Common myeloid progenitor, CD34-positive (primary cell): ENCODE results near the gene CALCR.

ENCODE experiments used
- CTCF ChIA-PET: fragments of 350-600 bp; sonication (Branson Sonifier 250); formaldehyde crosslinking; loops from one replicate; lab custom pipeline; 2021; ENCODE audit warnings: antibody characterized with exemption; lab: Charles Lee
- POLR2A ChIA-PET: fragments of 350-600 bp; sonication (Branson Sonifier 250); formaldehyde crosslinking; loops from one replicate; lab custom pipeline; 2021; ENCODE audit warnings: antibody characterized with exemption; lab: Charles Lee
- DNase-seq, 3 donors: peaks; one replicate each; pipeline versions ENCODE4 v3.0.0 to v3.0.0-alpha.2; 2013
- H3K27ac ChIP-seq, 2 experiments: 1 replicate in 1 of 2; 2 replicates in 1 of 2; pipeline ENCODE4 v1.7.0; 2013; ENCODE audit warnings: inconsistent platforms in 2 of 2, low read length in 2 of 2, mild to moderate bottlenecking in 2 of 2, low read depth in 1 of 2, moderate library complexity in 1 of 2; ENCODE audit not compliant: severe bottlenecking in 2 of 2, insufficient read depth in 1 of 2, poor library complexity in 1 of 2
- H3K27me3 ChIP-seq, 5 experiments: replicated peaks in 2 of 5; 1 replicate in 3 of 5; 2 replicates in 2 of 5; pipeline versions ENCODE4 v1.6.1 to v1.7.0; 2013; ENCODE audit warnings: low read length in 4 of 5, mild to moderate bottlenecking in 2 of 5, moderate library complexity in 2 of 5, inconsistent platforms in 1 of 5; ENCODE audit not compliant: insufficient read depth in 5 of 5, control insufficient read depth in 4 of 5
- H3K36me3 ChIP-seq, 4 experiments: 1 replicate in 2 of 4; 2 replicates in 2 of 4; pipeline versions ENCODE4 v1.6.1 to v1.7.0; 2013; ENCODE audit warnings: low read length in 3 of 4, control low read depth in 1 of 4, mild to moderate bottlenecking in 1 of 4; ENCODE audit not compliant: control insufficient read depth in 4 of 4, insufficient read depth in 4 of 4
- H3K4me1 ChIP-seq, 4 experiments: 1 replicate in 3 of 4; 2 replicates in 1 of 4; pipeline versions ENCODE4 v1.6.1 to v1.7.1; 2013; ENCODE audit warnings: low read length in 3 of 4, mild to moderate bottlenecking in 3 of 4, control low read depth in 1 of 4, inconsistent platforms in 1 of 4, moderate library complexity in 1 of 4; ENCODE audit not compliant: control insufficient read depth in 4 of 4, insufficient read depth in 4 of 4; ENCODE audit errors: control extremely low read depth in 1 of 4
- H3K4me3 ChIP-seq, 7 experiments: 1 replicate in 4 of 7; 2 replicates in 3 of 7; pipeline versions ENCODE4 v1.5.1 to v1.7.0; 2013; ENCODE audit warnings: mild to moderate bottlenecking in 7 of 7, low read length in 6 of 7, moderate library complexity in 6 of 7, inconsistent platforms in 2 of 7, low read depth in 2 of 7, control low read depth in 1 of 7; ENCODE audit not compliant: insufficient read depth in 4 of 7, control insufficient read depth in 1 of 7; ENCODE audit errors: extremely low read depth in 1 of 7
- H3K9me3 ChIP-seq, 5 experiments: 1 replicate in 4 of 5; 2 replicates in 1 of 5; pipeline versions ENCODE4 v1.6.1 to v1.7.1; 2013; ENCODE audit warnings: low read length in 4 of 5, mild to moderate bottlenecking in 2 of 5, inconsistent platforms in 1 of 5, low read depth in 1 of 5, moderate library complexity in 1 of 5; ENCODE audit not compliant: control insufficient read depth in 4 of 5, insufficient read depth in 2 of 5; ENCODE audit errors: control extremely low read depth in 1 of 5
- WGBS: methylation state at CpG from one replicate; pipeline ENCODE4 v1.1.5; 2013; ENCODE audit not compliant: insufficient coverage; 5-methylcytosine and 5-hydroxymethylcytosine counted together

The CALCR gene

DNA sequence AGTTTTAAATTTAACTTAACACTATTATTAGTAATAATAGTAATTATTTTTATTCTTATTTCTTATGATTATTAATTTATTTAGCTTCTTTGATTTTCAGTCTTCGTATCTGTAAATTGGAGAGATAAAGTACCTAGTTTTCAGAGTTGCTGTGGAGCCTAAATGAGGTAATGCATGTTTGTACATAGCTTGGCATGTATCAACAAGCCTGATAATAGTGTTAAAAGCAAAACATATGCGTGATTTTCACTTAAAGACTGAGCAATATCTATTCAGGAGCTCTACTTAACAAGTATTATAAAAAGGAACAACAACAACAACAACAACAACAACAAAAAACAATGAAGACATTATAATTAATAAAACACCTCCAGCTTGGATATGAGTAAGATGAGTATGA lies 12.4 kb downstream of the CALCR start:
- DNase-seq: no peak
- Histone ChIP-seq H3K27ac (no peak overlapping the region), H3K36me3 (no peaks in the 10 kb centered on the region), H3K4me1 (peaks cover 0 to 17% (median 11%) of the 10 kb centered on the region in 4 experiments), H3K4me3 (no peak overlapping the region), H3K9me3 (no peaks in the 10 kb centered on the region), H3K27me3 (no peaks in the 10 kb centered on the region)
- CTCF ChIA-PET: interaction anchor here (0.6 to 3.3 kb wide), 5 partner anchors 10 to 874 kb away, joined by 3 to 10 read pairs (median 3); no protein-coding TSS in a partner anchor
- POLR2A ChIA-PET: no interaction called here
- WGBS: no CpG with 5 or more reads among the region's 2 CpGs

GRCh38 chr7:93559639-93560491 lies 14.7 kb downstream of the CALCR start:
- ChIA-PET POLR2A (interaction anchor here (0.7 kb wide), 1 partner anchor 1730 kb away, joined by 5 read pairs; no protein-coding TSS in a partner anchor), CTCF (interaction anchor here (0.5 to 1.6 kb wide), 3 partner anchors 8 to 12 kb away, joined by 3 to 8 read pairs (median 3); no protein-coding TSS in a partner anchor)
- Histone ChIP-seq H3K9me3 (no peaks in the 10 kb centered on the region), H3K4me3 (no peak overlapping the region), H3K27me3 (no peaks in the 10 kb centered on the region), H3K4me1 (peaks cover 0 to 17% (median 11%) of the 10 kb centered on the region in 4 experiments), H3K27ac (peak overlapping the region in 1 of 2 experiments; percentile 40), H3K36me3 (no peaks in the 10 kb centered on the region)
- DNase-seq: peak; percentile 13 to 63 (median 53)
- 100% methylated on average over 1 of the region's 3 CpGs for WGBS

DNA sequence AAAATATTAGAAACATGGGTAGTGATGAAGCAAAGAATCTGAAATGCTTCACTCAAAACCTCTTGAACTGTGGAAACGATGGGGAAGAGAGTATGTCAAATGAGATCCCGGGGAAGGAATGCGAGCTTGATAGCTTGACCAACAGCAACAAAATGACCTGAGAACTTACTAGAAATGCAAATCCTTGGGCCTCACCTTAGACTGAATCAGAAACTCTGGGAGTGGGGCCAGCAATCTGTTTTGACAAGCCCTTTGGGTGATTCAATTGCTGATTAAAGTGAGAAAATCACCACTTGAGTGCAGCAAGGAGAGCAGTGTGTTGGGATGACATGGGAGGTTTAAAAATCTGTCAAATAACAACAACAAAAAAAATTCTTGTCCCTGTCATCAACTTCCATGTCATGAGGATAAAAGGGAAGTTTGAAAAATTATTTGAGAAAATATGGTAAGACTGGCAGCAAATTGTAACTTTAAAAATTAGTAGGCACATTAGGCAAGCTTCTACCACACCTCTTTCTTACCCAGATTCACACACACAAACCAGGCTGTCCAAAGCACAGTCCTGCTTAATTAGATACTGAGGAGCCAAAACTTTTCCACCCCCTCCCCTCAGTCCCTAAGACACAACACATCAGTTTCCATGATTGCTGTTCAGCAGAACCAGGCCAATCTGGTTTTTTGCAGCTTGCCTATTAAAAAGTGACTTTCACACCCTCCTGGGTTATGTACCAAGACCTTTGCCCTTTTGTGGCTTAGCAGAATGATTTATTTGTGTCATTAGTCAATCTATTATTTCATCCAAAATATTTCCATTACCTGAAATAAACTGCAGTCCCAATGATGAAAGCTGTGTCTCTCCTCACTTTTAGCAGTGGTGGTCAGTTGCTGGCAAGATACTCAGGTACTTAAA lies 15.6 kb downstream of the CALCR start:
- Histone ChIP-seq H3K9me3 (no peaks in the 10 kb centered on the region), H3K36me3 (no peaks in the 10 kb centered on the region), H3K4me1 (peaks cover 0 to 17% (median 11%) of the 10 kb centered on the region in 4 experiments), H3K27me3 (no peaks in the 10 kb centered on the region), H3K4me3 (no peak overlapping the region), H3K27ac (no peak overlapping the region)
- DNase-seq: no peak
- no CpG with 5 or more reads among the region's 3 CpGs for WGBS
- ChIA-PET POLR2A (interaction anchor here (0.7 kb wide), 1 partner anchor 1729 kb away, joined by 5 read pairs; no protein-coding TSS in a partner anchor), CTCF (interaction anchor here (0.5 to 1.1 kb wide), 2 partner anchors 11 to 13 kb away, joined by 3 read pairs; no protein-coding TSS in a partner anchor)

DNA sequence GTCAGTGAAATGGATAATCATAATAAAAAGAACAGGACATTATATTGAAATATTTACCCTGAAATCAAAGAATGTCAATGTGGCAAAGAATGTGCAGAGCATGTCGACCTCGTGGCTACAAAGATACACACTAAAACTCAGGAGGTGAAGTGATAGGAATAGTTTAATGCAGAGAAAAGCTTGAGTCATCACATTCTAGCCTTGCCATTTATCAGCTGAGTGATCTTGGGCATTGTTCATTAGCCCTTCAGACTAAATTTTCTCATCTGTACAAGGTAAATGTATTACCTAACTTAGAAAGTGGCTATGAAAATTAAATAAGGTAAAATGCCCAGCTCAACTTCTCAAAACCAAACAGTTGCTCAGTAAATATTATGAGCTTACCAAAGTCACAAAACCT lies 22.6 kb downstream of the CALCR start:
- Histone ChIP-seq H3K27me3 (no peaks in the 10 kb centered on the region), H3K27ac (no peak overlapping the region), H3K36me3 (no peaks in the 10 kb centered on the region), H3K4me1 (no peaks in the 10 kb centered on the region), H3K9me3 (no peaks in the 10 kb centered on the region), H3K4me3 (no peak overlapping the region)
- CTCF ChIA-PET: interaction anchor here (0.7 to 4.0 kb wide), 9 partner anchors 8 to 373 kb away, joined by 3 to 33 read pairs (median 4); no protein-coding TSS in a partner anchor
- WGBS: no CpG with 5 or more reads among the region's 2 CpGs
- DNase-seq: no peak
- POLR2A ChIA-PET: no interaction called here

- CTCF ChIA-PET: interaction anchor here (0.6 to 4.0 kb wide), 13 partner anchors 9 to 372 kb away, joined by 3 to 33 read pairs (median 7); no protein-coding TSS in a partner anchor
Observed at GRCh38 chr7:93551063-93551895, 23.2 kb downstream of the CALCR start.

DNA sequence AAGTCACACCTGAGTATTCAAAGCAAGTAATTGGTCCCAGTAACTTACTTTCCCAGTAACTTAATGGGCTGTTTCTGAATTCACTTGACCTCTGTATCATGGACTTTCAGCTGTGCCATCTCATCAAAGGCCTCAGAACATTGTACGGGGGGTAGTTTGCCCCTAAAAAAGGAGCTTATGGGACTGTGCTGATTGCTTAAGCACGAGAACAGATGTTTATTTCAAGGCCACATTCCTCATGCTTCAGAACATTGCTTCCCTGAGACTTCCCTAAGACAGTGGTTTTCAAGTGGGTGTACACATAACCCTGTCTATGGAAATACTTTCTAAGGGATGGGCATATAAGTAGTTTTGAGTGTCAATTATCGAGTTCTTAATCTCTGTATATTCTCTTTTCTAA lies 26.8 kb downstream of the CALCR start:
- CTCF ChIA-PET: interaction anchor here (0.7 to 2.0 kb wide), 2 partner anchors 9 to 301 kb away, joined by 3 to 6 read pairs; no protein-coding TSS in a partner anchor
- no peaks in the 10 kb centered on the region for H3K27me3 ChIP-seq
- 94% methylated on average over 2 of the region's 3 CpGs for WGBS
- POLR2A ChIA-PET: no interaction called here
- H3K27ac ChIP-seq: no peak overlapping the region
- DNase-seq: no peak
- H3K36me3 ChIP-seq: no peaks in the 10 kb centered on the region
- H3K9me3 ChIP-seq: no peaks in the 10 kb centered on the region
- H3K4me1 ChIP-seq: no peaks in the 10 kb centered on the region
- no peak overlapping the region for H3K4me3 ChIP-seq

More at GRCh38 chr7:93551063-93551895, 23.2 kb downstream of the CALCR start:
- POLR2A ChIA-PET: no interaction called here
- peak; percentile 47 to 72 (median 70) for DNase-seq
- no peaks in the 10 kb centered on the region for H3K36me3 ChIP-seq
- 13% methylated on average over 5 of the region's 6 CpGs for WGBS
- no peak overlapping the region for H3K4me3 ChIP-seq
- no peak overlapping the region for H3K27ac ChIP-seq
- no peaks in the 10 kb centered on the region for H3K4me1 ChIP-seq
- H3K27me3 ChIP-seq: no peaks in the 10 kb centered on the region
- H3K9me3 ChIP-seq: no peaks in the 10 kb centered on the region
